Bronchial epithelial cell (primary cell): ENCODE data around the gene MALRD1. TPM values are rescaled to one million over a fixed set of nuclear protein-coding genes. Genes with fewer than 3 reads are reported as not detected.

Experiments
- DNase-seq: peaks from one replicate; pipeline ENCODE4 v3.0.0-alpha.2; 2010; ENCODE audit warnings: low read depth
- FAIRE-seq: peaks from 2 replicates; lab custom pipeline; 2011; peaks lifted over from hg19 to GRCh38; lab: Jason Lieb, UNC
- H3K27me3 ChIP-seq: 2 replicates; pipeline ENCODE4 v1.5.1; 2011; ENCODE audit warnings: low read length; ENCODE audit not compliant: control insufficient read depth, insufficient read depth
- H3K36me3 ChIP-seq: 2 replicates; pipeline ENCODE4 v1.5.1; 2011; ENCODE audit warnings: low read length; ENCODE audit not compliant: control insufficient read depth, insufficient read depth
- H3K4me3 ChIP-seq: 2 replicates; pipeline ENCODE4 v1.5.1; 2011; ENCODE audit warnings: mild to moderate bottlenecking, low read depth, low read length, control low read depth
- total RNA-seq: library from RNA; depleted of rRNA; stranded (reverse); fragments of >200 nt; gene quantifications from 2 replicates; pipeline ENCODE4 v1.2.1, GENCODE V29; 2014
- TF ChIP-seq, protein P1 (sequence below): IDR thresholded peaks from 2 replicates; pipeline ENCODE4 v1.5.1; 2011; ENCODE audit warnings: mild to moderate bottlenecking, moderate library complexity, low read length, control low read depth, inconsistent platforms; ENCODE audit not compliant: insufficient read depth, severe bottlenecking

Gene MALRD1
- total RNA-seq, 1 donor from 2014 or later = not detected

DNA sequence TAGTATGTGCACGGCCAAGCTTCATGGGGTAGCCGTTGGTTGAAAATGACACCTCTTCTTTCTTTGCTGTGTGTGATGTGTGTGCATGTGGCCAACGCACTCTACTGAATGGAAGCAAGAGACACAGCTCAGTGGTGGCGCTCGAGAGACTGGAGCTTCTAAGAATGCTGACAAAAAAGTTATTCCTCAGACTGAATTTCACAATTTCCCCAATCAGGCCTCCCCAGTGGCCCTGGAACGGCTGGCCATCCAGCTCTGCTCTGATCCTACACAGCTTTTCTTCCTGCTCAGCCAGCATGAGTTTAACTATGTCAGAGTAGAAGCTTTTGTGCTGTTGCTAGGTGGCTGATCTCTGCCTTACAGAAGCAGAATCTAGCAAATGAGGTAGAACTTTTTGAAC lies 581.0 kb downstream of the MALRD1 start:
- Histone ChIP-seq H3K27me3 (no peaks in the 10 kb centered on the region), H3K36me3 (no peaks in the 10 kb centered on the region), H3K4me3 (no peak overlapping the region)
- no peak for DNase-seq
- no peak for FAIRE-seq
- TF ChIP-seq, protein P1, sequence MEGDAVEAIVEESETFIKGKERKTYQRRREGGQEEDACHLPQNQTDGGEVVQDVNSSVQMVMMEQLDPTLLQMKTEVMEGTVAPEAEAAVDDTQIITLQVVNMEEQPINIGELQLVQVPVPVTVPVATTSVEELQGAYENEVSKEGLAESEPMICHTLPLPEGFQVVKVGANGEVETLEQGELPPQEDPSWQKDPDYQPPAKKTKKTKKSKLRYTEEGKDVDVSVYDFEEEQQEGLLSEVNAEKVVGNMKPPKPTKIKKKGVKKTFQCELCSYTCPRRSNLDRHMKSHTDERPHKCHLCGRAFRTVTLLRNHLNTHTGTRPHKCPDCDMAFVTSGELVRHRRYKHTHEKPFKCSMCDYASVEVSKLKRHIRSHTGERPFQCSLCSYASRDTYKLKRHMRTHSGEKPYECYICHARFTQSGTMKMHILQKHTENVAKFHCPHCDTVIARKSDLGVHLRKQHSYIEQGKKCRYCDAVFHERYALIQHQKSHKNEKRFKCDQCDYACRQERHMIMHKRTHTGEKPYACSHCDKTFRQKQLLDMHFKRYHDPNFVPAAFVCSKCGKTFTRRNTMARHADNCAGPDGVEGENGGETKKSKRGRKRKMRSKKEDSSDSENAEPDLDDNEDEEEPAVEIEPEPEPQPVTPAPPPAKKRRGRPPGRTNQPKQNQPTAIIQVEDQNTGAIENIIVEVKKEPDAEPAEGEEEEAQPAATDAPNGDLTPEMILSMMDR = no peak

DNA sequence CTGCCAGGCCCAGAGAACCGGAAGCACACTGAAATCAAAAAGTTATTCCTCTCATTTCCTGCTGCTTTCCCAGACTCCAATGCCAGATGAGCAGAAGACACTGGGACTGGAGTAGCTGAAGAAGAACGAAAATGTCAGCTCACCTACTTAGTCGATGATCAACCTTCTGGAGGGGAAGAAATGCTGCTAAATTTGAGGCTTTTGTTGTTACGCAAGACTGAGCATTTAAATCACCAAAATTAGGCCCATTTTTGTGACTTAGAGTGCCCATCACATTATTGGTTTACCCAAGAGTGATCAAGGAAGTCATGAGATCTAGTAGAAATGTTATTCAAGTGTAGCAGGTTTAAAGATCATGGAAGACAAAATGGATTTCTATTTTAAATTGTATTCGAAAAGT lies 585.6 kb downstream of the MALRD1 start:
- Histone ChIP-seq H3K36me3 (no peaks in the 10 kb centered on the region), H3K4me3 (no peak overlapping the region), H3K27me3 (no peaks in the 10 kb centered on the region)
- DNase-seq = no peak
- TF ChIP-seq, protein P1 = no peak
- no peak for FAIRE-seq

DNA sequence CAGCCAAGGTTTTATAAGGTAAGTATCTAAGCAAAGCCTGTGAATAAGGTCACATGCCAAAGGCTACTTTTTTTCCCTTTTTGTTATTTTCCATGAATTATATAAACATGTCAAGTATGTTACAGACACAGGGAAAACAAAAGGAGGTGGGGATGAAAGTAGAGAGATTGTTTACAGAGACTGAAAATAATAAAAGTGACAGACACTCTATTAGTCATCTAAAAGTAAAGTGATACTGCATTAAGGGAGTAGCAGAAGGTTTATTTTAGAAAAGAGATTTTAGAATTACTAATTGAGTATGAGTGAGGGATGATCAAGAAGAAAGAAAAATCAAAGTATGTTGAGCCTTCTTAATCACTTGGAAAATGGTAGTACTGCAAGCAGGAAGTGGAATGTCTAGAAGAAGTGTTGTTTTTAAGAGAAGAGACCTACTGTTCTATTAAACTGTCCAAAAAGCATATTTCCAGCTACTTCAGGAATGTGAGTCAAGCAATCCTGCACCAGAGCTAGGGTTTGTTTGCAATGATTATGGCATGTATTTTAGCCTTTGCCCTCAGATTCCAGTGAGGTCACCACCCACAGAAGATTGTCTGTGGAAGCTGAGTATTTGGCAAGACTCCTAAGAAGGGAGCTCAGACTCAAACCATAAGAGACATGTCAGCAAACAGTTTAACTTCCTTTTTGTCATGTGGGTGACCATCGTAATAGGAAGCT lies 589.7 kb downstream of the MALRD1 start:
- no peak overlapping the region for H3K4me3 ChIP-seq
- H3K36me3 ChIP-seq = no peaks in the 10 kb centered on the region
- no peaks in the 10 kb centered on the region for H3K27me3 ChIP-seq
- DNase-seq = peak; percentile 69
- no peak for FAIRE-seq
- TF ChIP-seq, protein P1 = no peak

DNA sequence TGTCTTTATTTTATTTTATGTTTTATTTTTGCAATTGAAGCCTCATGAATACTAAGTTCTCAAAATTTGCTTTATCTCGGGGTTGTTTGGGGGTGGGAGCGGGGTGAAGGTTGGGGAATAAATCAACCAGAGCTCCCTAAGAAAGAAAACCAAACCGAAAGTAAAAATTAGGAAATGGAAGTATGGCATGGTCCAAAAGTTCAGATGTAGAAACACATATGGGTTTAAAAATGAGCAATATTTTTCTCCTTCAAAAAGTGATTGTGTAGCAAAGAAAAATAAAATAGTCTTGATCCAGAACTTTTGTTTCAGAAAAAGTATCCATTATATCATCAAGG lies 590.3 kb downstream of the MALRD1 start:
- FAIRE-seq (no peak), DNase-seq (no peak)
- Histone ChIP-seq H3K4me3 (no peak overlapping the region), H3K27me3 (no peaks in the 10 kb centered on the region), H3K36me3 (no peaks in the 10 kb centered on the region)
- TF ChIP-seq, protein P1 = no peak

DNA sequence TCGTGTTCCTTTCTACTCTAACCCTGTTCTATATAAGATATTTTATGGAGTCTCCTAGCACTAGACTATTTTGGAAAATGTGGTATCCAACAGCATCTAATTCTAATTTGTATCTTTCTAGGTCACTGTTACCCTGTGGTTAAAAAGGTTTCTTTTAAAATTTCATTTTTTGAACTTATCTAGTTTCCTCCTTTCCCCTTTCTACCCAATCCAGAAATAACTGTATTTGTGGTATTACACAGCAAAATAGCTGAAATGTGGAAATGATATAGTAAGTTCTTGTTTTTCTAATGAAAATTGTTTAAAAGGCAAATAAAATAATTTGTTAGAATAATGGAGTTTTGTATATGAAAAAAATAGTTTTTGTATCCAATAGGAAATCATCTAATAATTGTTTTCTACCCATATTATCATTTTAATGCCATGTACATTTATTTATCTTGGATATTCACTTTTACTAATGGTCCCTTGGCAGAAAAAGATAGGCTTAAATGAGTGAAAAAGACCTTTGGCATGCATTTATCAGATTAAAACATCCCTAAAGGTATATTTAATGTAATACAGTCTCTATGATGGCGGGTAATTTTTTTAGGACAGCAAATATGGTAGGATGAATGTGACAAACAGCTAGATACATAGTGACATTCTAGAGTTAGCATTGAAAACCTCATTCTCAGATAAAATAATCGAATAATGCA lies 592.1 kb downstream of the MALRD1 start:
- Histone ChIP-seq H3K4me3 (no peak overlapping the region), H3K27me3 (no peaks in the 10 kb centered on the region), H3K36me3 (no peaks in the 10 kb centered on the region)
- FAIRE-seq (no peak), DNase-seq (no peak)
- TF ChIP-seq, protein P1 = no peak
